Neural progenitor cell (in vitro differentiated cells): ENCODE data around the gene FGF2. TPM values are rescaled to one million over a fixed set of nuclear protein-coding genes. Genes with fewer than 3 reads are reported as not detected.

Experiments used
- DNase-seq: peaks from one replicate; pipeline ENCODE4 v3.0.0-alpha.2; 2016; ENCODE audit warnings: low spot score
- H2AFZ ChIP-seq: fragments of 200-600 bp; sonication (generic); replicated peaks from 2 replicates; pipeline ENCODE4 v1.6.1; 2016; ENCODE audit warnings: antibody characterized with exemption
- H3F3A ChIP-seq: fragments of 200-600 bp; sonication (generic); 2 replicates; pipeline ENCODE4 v1.6.1; 2016; ENCODE audit warnings: antibody characterized with exemption, low read depth
- H3K27ac ChIP-seq: fragments of 200-600 bp; sonication (generic); 2 replicates; pipeline ENCODE4 v1.5.1; 2016; ENCODE audit warnings: mild to moderate bottlenecking
- H3K27me3 ChIP-seq: fragments of 200-600 bp; sonication (generic); 2 replicates; pipeline ENCODE4 v1.6.1; 2016; ENCODE audit warnings: mild to moderate bottlenecking, moderate library complexity
- H3K36me3 ChIP-seq: fragments of 200-600 bp; sonication (generic); 2 replicates; pipeline ENCODE4 v1.5.1; 2016
- H3K4me1 ChIP-seq: fragments of 200-600 bp; sonication (generic); 2 replicates; pipeline ENCODE4 v1.6.1; 2016; ENCODE audit warnings: mixed run types
- H3K4me2 ChIP-seq: fragments of 200-600 bp; sonication (generic); 2 replicates; pipeline ENCODE4 v1.6.1; 2016
- H3K4me3 ChIP-seq: fragments of 200-600 bp; sonication (generic); 2 replicates; pipeline ENCODE4 v1.5.1; 2016
- H3K79me2 ChIP-seq: fragments of 200-600 bp; sonication (generic); 2 replicates; pipeline ENCODE4 v1.6.1; 2016; ENCODE audit warnings: low read depth
- H3K9ac ChIP-seq: fragments of 200-600 bp; sonication (generic); 2 replicates; pipeline ENCODE4 v1.6.1; 2016
- H3K9me3 ChIP-seq: fragments of 200-600 bp; sonication (generic); 2 replicates; pipeline ENCODE4 v1.5.1; 2016; ENCODE audit warnings: low read depth
- H4K20me1 ChIP-seq: fragments of 200-600 bp; sonication (generic); 2 replicates; pipeline ENCODE4 v1.6.1; 2016; ENCODE audit warnings: low read depth
- H3K27ac Mint-ChIP-seq: 3 replicates; pipeline ENCODE4 v1.8.0; 2021; ENCODE audit warnings: mixed read lengths
- H3K27me3 Mint-ChIP-seq: 2 replicates; pipeline ENCODE4 v1.8.0; 2022; ENCODE audit warnings: low read depth, mild to moderate bottlenecking, inconsistent platforms, moderate library complexity, mixed read lengths; ENCODE audit not compliant: insufficient read depth
- H3K36me3 Mint-ChIP-seq: 3 replicates; pipeline ENCODE4 v1.8.0; 2021; ENCODE audit warnings: mixed read lengths
- H3K4me1 Mint-ChIP-seq: 3 replicates; pipeline ENCODE4 v1.8.0; 2021; ENCODE audit warnings: mixed read lengths
- H3K4me3 Mint-ChIP-seq: 3 replicates; pipeline ENCODE4 v1.8.0; 2021; ENCODE audit warnings: mild to moderate bottlenecking, moderate library complexity, mixed read lengths
- H3K9me3 Mint-ChIP-seq: 3 replicates; pipeline ENCODE4 v1.8.0; 2020; ENCODE audit warnings: mixed read lengths
- CTCF ChIP-seq: fragments of 200-600 bp; sonication (generic); IDR thresholded peaks from 2 replicates; pipeline ENCODE4 v1.5.1; 2017; ENCODE audit warnings: antibody characterized with exemption, mild to moderate bottlenecking
- EZH2 ChIP-seq: fragments of 200-600 bp; sonication (generic); IDR thresholded peaks from 2 replicates; pipeline ENCODE4 v1.6.1; 2017; ENCODE audit warnings: antibody characterized with exemption, mild to moderate bottlenecking, moderate library complexity
- EZH2phosphoT487 ChIP-seq: fragments of 200-600 bp; sonication (generic); IDR thresholded peaks from 2 replicates; pipeline ENCODE4 v1.6.1; 2017; ENCODE audit warnings: antibody characterized with exemption
- total RNA-seq: library from RNA; depleted of rRNA; stranded (reverse); fragments of >200 nt; gene quantifications from 2 replicates; pipeline ENCODE4 v1.2.3, GENCODE V29; 2015; ENCODE audit warnings: low replicate concordance

FGF2 gene
- total RNA-seq, 1 donor from 2014 or later: 43.8 TPM

- no peak overlapping the region for H3K4me3 Mint-ChIP-seq
- H3K4me1 ChIP-seq: peaks cover 13% of the 10 kb centered on the region
- H3K36me3 Mint-ChIP-seq: no peaks in the 10 kb centered on the region
- H3K9ac ChIP-seq: no peak overlapping the region
- H3K4me2 ChIP-seq: peak overlapping the region; percentile 4
- peak overlapping the region; percentile 97 for H2AFZ ChIP-seq
- no peaks in the 10 kb centered on the region for H3K9me3 ChIP-seq
- H3K79me2 ChIP-seq: no peaks in the 10 kb centered on the region
- no peaks in the 10 kb centered on the region for H3K27me3 ChIP-seq
- peaks cover 4% of the 10 kb centered on the region for H3F3A ChIP-seq
- no peaks in the 10 kb centered on the region for H3K9me3 Mint-ChIP-seq
- H4K20me1 ChIP-seq: no peaks in the 10 kb centered on the region
- H3K27ac Mint-ChIP-seq: no peak overlapping the region
- no peak for TF ChIP-seq EZH2
- no peak for TF ChIP-seq EZH2phosphoT487
- no peaks in the 10 kb centered on the region for H3K27me3 Mint-ChIP-seq
- no peak overlapping the region for H3K4me3 ChIP-seq
- H3K4me1 Mint-ChIP-seq: peaks cover 6% of the 10 kb centered on the region
- DNase-seq: no peak
- H3K27ac ChIP-seq: peak overlapping the region; percentile 59
- H3K36me3 ChIP-seq: peaks cover 3% of the 10 kb centered on the region
These were observed 29.1 kb upstream of the FGF2 start for GRCh38 chr4:122797405-122798094.

GRCh38 chr4:122798101-122798500 is 28.5 kb upstream of the FGF2 start:
- no peak overlapping the region for H3K27ac Mint-ChIP-seq

GRCh38 chr4:122798917-122799316 is 27.7 kb upstream of the FGF2 start:
- H3F3A ChIP-seq: peaks cover 4% of the 10 kb centered on the region
- H3K4me1 ChIP-seq: peaks cover 13% of the 10 kb centered on the region
- no peak for DNase-seq
- H3K4me3 ChIP-seq: no peak overlapping the region
- no peaks in the 10 kb centered on the region for H4K20me1 ChIP-seq
- peaks cover 3% of the 10 kb centered on the region for H3K36me3 ChIP-seq
- no peak overlapping the region for H3K9ac ChIP-seq
- Mint-ChIP-seq H3K9me3 (no peaks in the 10 kb centered on the region), H3K27ac (no peak overlapping the region), H3K27me3 (no peaks in the 10 kb centered on the region), H3K4me3 (no peak overlapping the region), H3K36me3 (no peaks in the 10 kb centered on the region), H3K4me1 (peaks cover 6% of the 10 kb centered on the region)
- TF ChIP-seq CTCF: no peak
- no peak for TF ChIP-seq EZH2
- TF ChIP-seq EZH2phosphoT487: no peak
- H3K27me3 ChIP-seq: no peaks in the 10 kb centered on the region
- no peak overlapping the region for H3K27ac ChIP-seq
- no peak overlapping the region for H2AFZ ChIP-seq
- H3K9me3 ChIP-seq: no peaks in the 10 kb centered on the region
- no peak overlapping the region for H3K4me2 ChIP-seq
- H3K79me2 ChIP-seq: no peaks in the 10 kb centered on the region

More at GRCh38 chr4:122798101-122798500, 28.5 kb upstream of the FGF2 start:
- peak; percentile 24 for DNase-seq
- Histone ChIP-seq H3K4me3 (no peak overlapping the region), H2AFZ (peak overlapping the region; percentile 96), H3K4me2 (peak overlapping the region; percentile 4), H3K27me3 (no peaks in the 10 kb centered on the region), H3F3A (peaks cover 4% of the 10 kb centered on the region), H3K9me3 (no peaks in the 10 kb centered on the region), H3K79me2 (no peaks in the 10 kb centered on the region), H3K9ac (no peak overlapping the region), H3K4me1 (peaks cover 13% of the 10 kb centered on the region), H3K36me3 (peaks cover 3% of the 10 kb centered on the region), H3K27ac (peak overlapping the region; percentile 59), H4K20me1 (no peaks in the 10 kb centered on the region)
- Mint-ChIP-seq H3K4me1 (peaks cover 6% of the 10 kb centered on the region), H3K9me3 (no peaks in the 10 kb centered on the region), H3K4me3 (no peak overlapping the region), H3K27me3 (no peaks in the 10 kb centered on the region), H3K36me3 (no peaks in the 10 kb centered on the region)
- TF ChIP-seq EZH2: no peak
- no peak for TF ChIP-seq CTCF
- TF ChIP-seq EZH2phosphoT487: no peak

- Mint-ChIP-seq H3K27me3 (no peaks in the 10 kb centered on the region), H3K27ac (no peak overlapping the region)
These were observed 22.8 kb upstream of the FGF2 start for GRCh38 chr4:122803788-122804208.

More at GRCh38 chr4:122803788-122804208, 22.8 kb upstream of the FGF2 start:
- Histone ChIP-seq H3K9me3 (no peaks in the 10 kb centered on the region), H3K27me3 (no peaks in the 10 kb centered on the region), H2AFZ (no peak overlapping the region), H3K27ac (no peak overlapping the region), H4K20me1 (no peaks in the 10 kb centered on the region), H3K36me3 (peaks cover 2% of the 10 kb centered on the region), H3K4me1 (no peaks in the 10 kb centered on the region), H3K9ac (no peak overlapping the region), H3K79me2 (no peaks in the 10 kb centered on the region), H3K4me3 (no peak overlapping the region), H3K4me2 (no peak overlapping the region), H3F3A (no peaks in the 10 kb centered on the region)
- Mint-ChIP-seq H3K9me3 (no peaks in the 10 kb centered on the region), H3K36me3 (no peaks in the 10 kb centered on the region), H3K4me3 (no peak overlapping the region), H3K4me1 (no peaks in the 10 kb centered on the region)
- no peak for DNase-seq
- TF ChIP-seq EZH2phosphoT487: no peak
- no peak for TF ChIP-seq CTCF
- TF ChIP-seq EZH2: no peak
